HCT116 (cell line): ENCODE results near the gene DGKZ. TPM values are rescaled to one million over a fixed set of nuclear protein-coding genes. Genes with fewer than 3 reads are reported as not detected.
A peak's percentile ranks its signal among the peaks of the same experiment; 100 is the strongest.

ENCODE experiments used
- ATAC-seq: fragments of 200-7000 bp; cut with Tn5 transposase; 2 replicates; pipeline ENCODE4 v1.9.1; 2020; ENCODE audit warnings: mild to moderate bottlenecking, moderate library complexity
- BruUV-seq: library from RNA; stranded (reverse); fragments of 400-500 nt; replicated peaks from 2 replicates; lab custom pipeline; 2021; lab: Mats Ljungman, UMichigan
- CTCF ChIA-PET: fragments of 300-600 bp; sonication (Branson Sonifier 250); formaldehyde crosslinking; loops from one replicate; lab custom pipeline; 2021; ENCODE audit warnings: antibody characterized with exemption; lab: Charles Lee
- POLR2A ChIA-PET: fragments of 300-600, 350-600 bp; sonication (Branson Sonifier 250); formaldehyde crosslinking; loops from one replicate; lab custom pipeline; 2021; ENCODE audit warnings: antibody characterized with exemption; lab: Charles Lee
- RAD21 ChIA-PET, 2 experiments: fragments of 300-600 bp; sonication (Branson Sonifier 250); formaldehyde crosslinking; loops; one replicate each; lab custom pipeline; 2023; ENCODE audit warnings: low total read pairs in 2 of 2; ENCODE audit not compliant: uncharacterized antibody in 2 of 2, unreplicated experiment in 2 of 2, low non-redundant PET in 1 of 2; lab: Charles Lee
- DNase-seq: peaks from one replicate; pipeline ENCODE4 v3.0.0-alpha.2; 2010; ENCODE audit warnings: low read depth, low spot score
- H2AFZ ChIP-seq: fragments of 200-600 bp; shearing (Covaris generic), sonication (generic); 2 replicates; pipeline ENCODE4 v1.6.1; 2017; ENCODE audit warnings: low read depth, mixed run types, mixed read lengths, antibody characterized with exemption, low read length; ENCODE audit not compliant: poor library complexity, severe bottlenecking
- H3K27ac ChIP-seq: 2 replicates; pipeline ENCODE4 v1.5.1; 2012; ENCODE audit warnings: low read depth, low read length
- H3K27me3 ChIP-seq: fragments of 200-600 bp; sonication (generic); 2 replicates; pipeline ENCODE4 v1.6.1; 2016; ENCODE audit warnings: mixed run types, low read length, mixed read lengths; ENCODE audit not compliant: insufficient read depth
- H3K36me3 ChIP-seq, 2 experiments: fragments of 200-500 bp in 1 of 2; fragments of 200-600 bp in 1 of 2; sonication (Bioruptor generic) in 1 of 2; sonication (generic) in 1 of 2; 2 replicates each; pipeline versions ENCODE4 v1.5.1 to v1.6.1; 2014 to 2016; ENCODE audit warnings: low read length in 2 of 2, inconsistent platforms in 1 of 2, mixed read lengths in 1 of 2, mixed run types in 1 of 2; ENCODE audit not compliant: insufficient read depth in 2 of 2, control insufficient read depth in 1 of 2
- H3K4me1 ChIP-seq, 2 experiments: fragments of 200-600 bp in 1 of 2; sonication (generic) in 1 of 2; 2 replicates each; pipeline versions ENCODE4 v1.5.1 to v1.6.1; 2012 to 2017; ENCODE audit warnings: low read length in 2 of 2, inconsistent platforms in 1 of 2, mild to moderate bottlenecking in 1 of 2, mixed read lengths in 1 of 2, mixed run types in 1 of 2, moderate library complexity in 1 of 2; ENCODE audit not compliant: insufficient read depth in 2 of 2, control insufficient read depth in 1 of 2
- H3K4me2 ChIP-seq: fragments of 200-600 bp; sonication (generic); 2 replicates; pipeline ENCODE4 v1.6.1; 2017; ENCODE audit warnings: mixed run types, low read length, mixed read lengths
- H3K4me3 ChIP-seq, 2 experiments: fragments of 200-600 bp in 1 of 2; sonication (generic) in 1 of 2; replicated peaks in 1 of 2; 2 replicates each; pipeline ENCODE4 v1.5.1; 2011 to 2016; ENCODE audit warnings: low read length in 2 of 2, control low read depth in 1 of 2, low read depth in 1 of 2, mild to moderate bottlenecking in 1 of 2, mixed read lengths in 1 of 2, mixed run types in 1 of 2
- H3K79me2 ChIP-seq: fragments of 200-600 bp; sonication (generic); 2 replicates; pipeline ENCODE4 v1.6.1; 2017; ENCODE audit warnings: mild to moderate bottlenecking, mixed run types, low read length, moderate library complexity, mixed read lengths; ENCODE audit not compliant: insufficient read depth
- H3K9ac ChIP-seq: fragments of 200-600 bp; sonication (generic); 2 replicates; pipeline ENCODE4 v1.6.1; 2016; ENCODE audit warnings: low read length, mixed read lengths
- H3K9me2 ChIP-seq: fragments of 200-600 bp; sonication (generic), shearing (Covaris generic); 2 replicates; pipeline ENCODE4 v1.6.1; 2017; ENCODE audit warnings: mixed run types, mild to moderate bottlenecking, moderate library complexity; ENCODE audit not compliant: insufficient read depth
- H3K9me3 ChIP-seq, 2 experiments: fragments of 200-500 bp in 1 of 2; fragments of 200-600 bp in 1 of 2; sonication (Bioruptor generic) in 1 of 2; sonication (generic) in 1 of 2; 2 replicates each; pipeline ENCODE4 v1.6.1; 2014 to 2017; ENCODE audit warnings: low read length in 2 of 2, mixed read lengths in 2 of 2, inconsistent platforms in 1 of 2, low read depth in 1 of 2, mild to moderate bottlenecking in 1 of 2, mixed run types in 1 of 2, moderate library complexity in 1 of 2; ENCODE audit not compliant: control insufficient read depth in 1 of 2, insufficient read depth in 1 of 2
- H4K20me1 ChIP-seq: fragments of 200-600 bp; sonication (generic), shearing (Covaris generic); 2 replicates; pipeline ENCODE4 v1.6.1; 2017; ENCODE audit warnings: mixed run types, mild to moderate bottlenecking, moderate library complexity; ENCODE audit not compliant: insufficient read depth
- CBX3 ChIP-seq: IDR thresholded peaks from 2 replicates; pipeline ENCODE4 v1.6.1; 2012; ENCODE audit warnings: low read depth
- EGR1 ChIP-seq: IDR thresholded peaks from 2 replicates; pipeline ENCODE4 v1.6.1; 2012; ENCODE audit warnings: low read depth
- EZH2 ChIP-seq: fragments of 200-600 bp; sonication (generic); IDR thresholded peaks from 2 replicates; pipeline ENCODE4 v1.6.1; 2017; ENCODE audit warnings: antibody characterized with exemption, mixed run types
- FOSL1 ChIP-seq: IDR thresholded peaks from 2 replicates; pipeline ENCODE4 v1.6.1; 2012; ENCODE audit warnings: low read depth
- POLR2A ChIP-seq: IDR thresholded peaks from 2 replicates; pipeline ENCODE4 v1.7.0; 2011; ENCODE audit warnings: borderline replicate concordance; ENCODE audit not compliant: insufficient read depth, insufficient read length; ENCODE audit errors: extremely low read depth
- RAD21 ChIP-seq: IDR thresholded peaks from 2 replicates; pipeline ENCODE4 v1.6.1; 2012; ENCODE audit warnings: low read depth, mild to moderate bottlenecking
- REST ChIP-seq: IDR thresholded peaks from 2 replicates; pipeline ENCODE4 v1.6.1; 2012; ENCODE audit warnings: low read depth
- SP1 ChIP-seq: IDR thresholded peaks from 2 replicates; pipeline ENCODE4 v1.6.1; 2012; ENCODE audit warnings: low read depth
- ZNF274 ChIP-seq: fragments of 200-500 bp; sonication (Bioruptor generic); IDR thresholded peaks from 2 replicates; pipeline ENCODE4 v1.6.1; 2014; ENCODE audit warnings: mild to moderate bottlenecking, low read depth, low read length, inconsistent platforms
- intact Hi-C: fragments of 100-400 bp; cut with micrococcal nuclease; formaldehyde crosslinking; loops from 2 replicates; pipeline ENCODE4 v1.10.0; 2022
- total RNA-seq: library from RNA; stranded (reverse); gene quantifications from one replicate; pipeline ENCODE4 v1.2.1, GENCODE V29; 2021; ENCODE audit not compliant: unreplicated experiment

DGKZ gene
- total RNA-seq, 1 experiment from 2014 or later = 70.2 TPM

- no peaks in the 10 kb centered on the region for H3K9me3 ChIP-seq
- H3K4me2 ChIP-seq = peak overlapping the region; percentile 97
- H3K4me1 ChIP-seq = peaks cover 14 to 38% of the 10 kb centered on the region in 2 experiments; a peak in 3 of 4 replicates
- DNase-seq = no peak
- ChIA-PET CTCF (interaction anchor here (1.0 kb wide), 4 partner anchors 12 to 109 kb away, joined by 3 read pairs; no protein-coding TSS in a partner anchor), RAD21 (no interaction called here), POLR2A (no interaction called here)
- no peaks in the 10 kb centered on the region for H3K9me2 ChIP-seq
- peaks cover 50% of the 10 kb centered on the region for H3K79me2 ChIP-seq
- H3K27me3 ChIP-seq = no peaks in the 10 kb centered on the region
- peaks cover 3% of the 10 kb centered on the region; the same call in 1 of the 2 replicates for H4K20me1 ChIP-seq
- no peaks in the 10 kb centered on the region for H3K36me3 ChIP-seq
- TF ChIP-seq EGR1 (no peak), ZNF274 (no peak), REST (no peak), RAD21 (no peak), FOSL1 (no peak), SP1 (no peak), POLR2A (no peak), CBX3 (no peak), EZH2 (no peak)
- intact Hi-C loops = no loop called here
- no TSS peak for BruUV-seq
- H3K4me3 ChIP-seq = peak overlapping the region; percentile 91 to 97
- H3K27ac ChIP-seq = peak overlapping the region; percentile 76
- H2AFZ ChIP-seq = no peak overlapping the region
- H3K9ac ChIP-seq = peak overlapping the region; percentile 92
- ATAC-seq = peak; percentile 7; the same call in 1 of the 2 replicates
These were observed 511 bp downstream of the DGKZ start for GRCh38 chr11:46347637-46348311.
